ENCODE data around the gene ANKRD6. TPM values are rescaled to one million over a fixed set of nuclear protein-coding genes. Genes with fewer than 3 reads are reported as not detected.

The ANKRD6 gene
- total RNA-seq, 1 experiment from 2014 or later: 13.9 TPM

DNA sequence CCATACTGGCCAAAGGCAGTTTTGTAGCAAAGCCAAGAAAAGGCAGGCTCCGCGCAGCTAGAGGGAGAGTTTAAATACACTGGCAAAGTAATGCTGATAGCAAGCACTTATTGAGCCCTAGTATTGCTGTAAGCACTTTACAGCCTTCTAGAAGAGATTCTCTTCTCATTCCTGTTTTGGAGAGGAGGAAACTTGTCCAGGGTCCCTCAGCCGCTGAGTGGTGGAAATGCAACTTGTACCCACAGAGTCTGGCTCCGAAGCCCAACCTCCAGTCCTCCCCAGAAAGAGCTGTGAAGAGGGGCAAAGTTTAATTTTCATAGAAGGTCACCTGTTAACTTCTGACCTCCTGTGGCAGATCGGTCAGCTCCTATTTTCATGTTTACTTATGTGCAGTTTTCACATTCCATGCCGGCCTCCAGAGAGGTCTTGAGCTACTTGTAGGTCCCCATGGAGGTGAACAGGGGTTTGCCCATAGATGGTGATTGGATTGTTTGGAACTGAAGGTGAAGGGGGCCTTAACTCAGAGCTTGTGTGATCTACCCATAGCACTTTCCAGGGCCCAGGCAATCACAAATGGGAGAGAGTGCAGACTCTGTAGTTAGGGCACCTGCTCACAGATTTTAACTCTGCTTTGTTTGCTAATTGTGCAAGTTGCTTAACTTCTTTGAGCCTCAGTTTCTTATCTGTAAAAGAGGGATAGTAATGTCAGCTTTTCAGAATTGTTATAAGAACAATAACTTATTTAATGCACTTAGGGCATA, 134.9 kb downstream of the ANKRD6 start:
- Mint-ChIP-seq H3K36me3 (no peaks in the 10 kb centered on the region), H3K4me3 (no peak overlapping the region), H3K4me1 (peaks cover under 1% of the 10 kb centered on the region), H3K27ac (no peak overlapping the region), H3K9me3 (no peaks in the 10 kb centered on the region), H3K27me3 (ENCODE audit: low read depth) (no peaks in the 10 kb centered on the region)
- DNase-seq (ENCODE audit: low spot score) (no peak), ATAC-seq (no peak)
- CTCF ChIA-PET: interaction anchor here (1.6 to 1.9 kb wide), 2 partner anchors 14 to 37 kb away, joined by 3 to 7 read pairs; no protein-coding TSS in a partner anchor
- TF ChIP-seq MYBL2 (CRISPR knock-in tag; IDR thresholded peaks at IDR 0.05) (no peak), ZNF263 (CRISPR knock-in tag; IDR thresholded peaks at IDR 0.05; ENCODE audit: low read depth) (no peak), ATF1 (CRISPR knock-in tag; IDR thresholded peaks at IDR 0.05) (no peak), ZNF671 (CRISPR knock-in tag; IDR thresholded peaks at IDR 0.05) (no peak), GRHL2 (CRISPR knock-in tag; IDR thresholded peaks at IDR 0.05; ENCODE audit: insufficient replicate concordance, severe bottlenecking) (no peak), PRRX2 (CRISPR knock-in tag; IDR thresholded peaks at IDR 0.05) (no peak), SP1 (CRISPR knock-in tag; conservative IDR thresholded peaks at IDR 0.05) (no peak), NR2C2 (CRISPR knock-in tag; IDR thresholded peaks at IDR 0.05) (no peak), EMX1 (CRISPR knock-in tag; IDR thresholded peaks at IDR 0.05) (no peak), ZBTB21 (CRISPR knock-in tag; IDR thresholded peaks at IDR 0.05; ENCODE audit: borderline replicate concordance) (no peak), ESRRA (CRISPR knock-in tag; IDR thresholded peaks at IDR 0.05; ENCODE audit: borderline replicate concordance) (no peak)
- TF ChIP-seq, protein P1, sequence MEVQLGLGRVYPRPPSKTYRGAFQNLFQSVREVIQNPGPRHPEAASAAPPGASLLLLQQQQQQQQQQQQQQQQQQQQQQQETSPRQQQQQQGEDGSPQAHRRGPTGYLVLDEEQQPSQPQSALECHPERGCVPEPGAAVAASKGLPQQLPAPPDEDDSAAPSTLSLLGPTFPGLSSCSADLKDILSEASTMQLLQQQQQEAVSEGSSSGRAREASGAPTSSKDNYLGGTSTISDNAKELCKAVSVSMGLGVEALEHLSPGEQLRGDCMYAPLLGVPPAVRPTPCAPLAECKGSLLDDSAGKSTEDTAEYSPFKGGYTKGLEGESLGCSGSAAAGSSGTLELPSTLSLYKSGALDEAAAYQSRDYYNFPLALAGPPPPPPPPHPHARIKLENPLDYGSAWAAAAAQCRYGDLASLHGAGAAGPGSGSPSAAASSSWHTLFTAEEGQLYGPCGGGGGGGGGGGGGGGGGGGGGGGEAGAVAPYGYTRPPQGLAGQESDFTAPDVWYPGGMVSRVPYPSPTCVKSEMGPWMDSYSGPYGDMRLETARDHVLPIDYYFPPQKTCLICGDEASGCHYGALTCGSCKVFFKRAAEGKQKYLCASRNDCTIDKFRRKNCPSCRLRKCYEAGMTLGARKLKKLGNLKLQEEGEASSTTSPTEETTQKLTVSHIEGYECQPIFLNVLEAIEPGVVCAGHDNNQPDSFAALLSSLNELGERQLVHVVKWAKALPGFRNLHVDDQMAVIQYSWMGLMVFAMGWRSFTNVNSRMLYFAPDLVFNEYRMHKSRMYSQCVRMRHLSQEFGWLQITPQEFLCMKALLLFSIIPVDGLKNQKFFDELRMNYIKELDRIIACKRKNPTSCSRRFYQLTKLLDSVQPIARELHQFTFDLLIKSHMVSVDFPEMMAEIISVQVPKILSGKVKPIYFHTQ (CRISPR knock-in tag; IDR thresholded peaks at IDR 0.05): no peak
- TF ChIP-seq, protein P2, sequence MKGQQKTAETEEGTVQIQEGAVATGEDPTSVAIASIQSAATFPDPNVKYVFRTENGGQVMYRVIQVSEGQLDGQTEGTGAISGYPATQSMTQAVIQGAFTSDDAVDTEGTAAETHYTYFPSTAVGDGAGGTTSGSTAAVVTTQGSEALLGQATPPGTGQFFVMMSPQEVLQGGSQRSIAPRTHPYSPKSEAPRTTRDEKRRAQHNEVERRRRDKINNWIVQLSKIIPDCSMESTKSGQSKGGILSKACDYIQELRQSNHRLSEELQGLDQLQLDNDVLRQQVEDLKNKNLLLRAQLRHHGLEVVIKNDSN (CRISPR knock-in tag; IDR thresholded peaks at IDR 0.05): no peak
- TF ChIP-seq, protein P3, sequence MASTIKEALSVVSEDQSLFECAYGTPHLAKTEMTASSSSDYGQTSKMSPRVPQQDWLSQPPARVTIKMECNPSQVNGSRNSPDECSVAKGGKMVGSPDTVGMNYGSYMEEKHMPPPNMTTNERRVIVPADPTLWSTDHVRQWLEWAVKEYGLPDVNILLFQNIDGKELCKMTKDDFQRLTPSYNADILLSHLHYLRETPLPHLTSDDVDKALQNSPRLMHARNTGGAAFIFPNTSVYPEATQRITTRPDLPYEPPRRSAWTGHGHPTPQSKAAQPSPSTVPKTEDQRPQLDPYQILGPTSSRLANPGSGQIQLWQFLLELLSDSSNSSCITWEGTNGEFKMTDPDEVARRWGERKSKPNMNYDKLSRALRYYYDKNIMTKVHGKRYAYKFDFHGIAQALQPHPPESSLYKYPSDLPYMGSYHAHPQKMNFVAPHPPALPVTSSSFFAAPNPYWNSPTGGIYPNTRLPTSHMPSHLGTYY (CRISPR knock-in tag; IDR thresholded peaks at IDR 0.05): no peak
- TF ChIP-seq, protein P4, sequence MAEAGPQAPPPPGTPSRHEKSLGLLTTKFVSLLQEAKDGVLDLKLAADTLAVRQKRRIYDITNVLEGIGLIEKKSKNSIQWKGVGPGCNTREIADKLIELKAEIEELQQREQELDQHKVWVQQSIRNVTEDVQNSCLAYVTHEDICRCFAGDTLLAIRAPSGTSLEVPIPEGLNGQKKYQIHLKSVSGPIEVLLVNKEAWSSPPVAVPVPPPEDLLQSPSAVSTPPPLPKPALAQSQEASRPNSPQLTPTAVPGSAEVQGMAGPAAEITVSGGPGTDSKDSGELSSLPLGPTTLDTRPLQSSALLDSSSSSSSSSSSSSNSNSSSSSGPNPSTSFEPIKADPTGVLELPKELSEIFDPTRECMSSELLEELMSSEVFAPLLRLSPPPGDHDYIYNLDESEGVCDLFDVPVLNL (CRISPR knock-in tag; IDR thresholded peaks at IDR 0.05; ENCODE audit: borderline replicate concordance, low read depth): no peak
- TF ChIP-seq, protein P5, sequence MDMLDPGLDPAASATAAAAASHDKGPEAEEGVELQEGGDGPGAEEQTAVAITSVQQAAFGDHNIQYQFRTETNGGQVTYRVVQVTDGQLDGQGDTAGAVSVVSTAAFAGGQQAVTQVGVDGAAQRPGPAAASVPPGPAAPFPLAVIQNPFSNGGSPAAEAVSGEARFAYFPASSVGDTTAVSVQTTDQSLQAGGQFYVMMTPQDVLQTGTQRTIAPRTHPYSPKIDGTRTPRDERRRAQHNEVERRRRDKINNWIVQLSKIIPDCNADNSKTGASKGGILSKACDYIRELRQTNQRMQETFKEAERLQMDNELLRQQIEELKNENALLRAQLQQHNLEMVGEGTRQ (CRISPR knock-in tag; IDR thresholded peaks at IDR 0.05): no peak
- TF ChIP-seq, protein P6, sequence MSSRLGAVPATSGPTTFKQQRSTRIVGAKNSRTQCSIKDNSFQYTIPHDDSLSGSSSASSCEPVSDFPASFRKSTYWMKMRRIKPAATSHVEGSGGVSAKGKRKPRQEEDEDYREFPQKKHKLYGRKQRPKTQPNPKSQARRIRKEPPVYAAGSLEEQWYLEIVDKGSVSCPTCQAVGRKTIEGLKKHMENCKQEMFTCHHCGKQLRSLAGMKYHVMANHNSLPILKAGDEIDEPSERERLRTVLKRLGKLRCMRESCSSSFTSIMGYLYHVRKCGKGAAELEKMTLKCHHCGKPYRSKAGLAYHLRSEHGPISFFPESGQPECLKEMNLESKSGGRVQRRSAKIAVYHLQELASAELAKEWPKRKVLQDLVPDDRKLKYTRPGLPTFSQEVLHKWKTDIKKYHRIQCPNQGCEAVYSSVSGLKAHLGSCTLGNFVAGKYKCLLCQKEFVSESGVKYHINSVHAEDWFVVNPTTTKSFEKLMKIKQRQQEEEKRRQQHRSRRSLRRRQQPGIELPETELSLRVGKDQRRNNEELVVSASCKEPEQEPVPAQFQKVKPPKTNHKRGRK (CRISPR knock-in tag; IDR thresholded peaks at IDR 0.05; ENCODE audit: borderline replicate concordance): no peak
- TF ChIP-seq, protein P7, sequence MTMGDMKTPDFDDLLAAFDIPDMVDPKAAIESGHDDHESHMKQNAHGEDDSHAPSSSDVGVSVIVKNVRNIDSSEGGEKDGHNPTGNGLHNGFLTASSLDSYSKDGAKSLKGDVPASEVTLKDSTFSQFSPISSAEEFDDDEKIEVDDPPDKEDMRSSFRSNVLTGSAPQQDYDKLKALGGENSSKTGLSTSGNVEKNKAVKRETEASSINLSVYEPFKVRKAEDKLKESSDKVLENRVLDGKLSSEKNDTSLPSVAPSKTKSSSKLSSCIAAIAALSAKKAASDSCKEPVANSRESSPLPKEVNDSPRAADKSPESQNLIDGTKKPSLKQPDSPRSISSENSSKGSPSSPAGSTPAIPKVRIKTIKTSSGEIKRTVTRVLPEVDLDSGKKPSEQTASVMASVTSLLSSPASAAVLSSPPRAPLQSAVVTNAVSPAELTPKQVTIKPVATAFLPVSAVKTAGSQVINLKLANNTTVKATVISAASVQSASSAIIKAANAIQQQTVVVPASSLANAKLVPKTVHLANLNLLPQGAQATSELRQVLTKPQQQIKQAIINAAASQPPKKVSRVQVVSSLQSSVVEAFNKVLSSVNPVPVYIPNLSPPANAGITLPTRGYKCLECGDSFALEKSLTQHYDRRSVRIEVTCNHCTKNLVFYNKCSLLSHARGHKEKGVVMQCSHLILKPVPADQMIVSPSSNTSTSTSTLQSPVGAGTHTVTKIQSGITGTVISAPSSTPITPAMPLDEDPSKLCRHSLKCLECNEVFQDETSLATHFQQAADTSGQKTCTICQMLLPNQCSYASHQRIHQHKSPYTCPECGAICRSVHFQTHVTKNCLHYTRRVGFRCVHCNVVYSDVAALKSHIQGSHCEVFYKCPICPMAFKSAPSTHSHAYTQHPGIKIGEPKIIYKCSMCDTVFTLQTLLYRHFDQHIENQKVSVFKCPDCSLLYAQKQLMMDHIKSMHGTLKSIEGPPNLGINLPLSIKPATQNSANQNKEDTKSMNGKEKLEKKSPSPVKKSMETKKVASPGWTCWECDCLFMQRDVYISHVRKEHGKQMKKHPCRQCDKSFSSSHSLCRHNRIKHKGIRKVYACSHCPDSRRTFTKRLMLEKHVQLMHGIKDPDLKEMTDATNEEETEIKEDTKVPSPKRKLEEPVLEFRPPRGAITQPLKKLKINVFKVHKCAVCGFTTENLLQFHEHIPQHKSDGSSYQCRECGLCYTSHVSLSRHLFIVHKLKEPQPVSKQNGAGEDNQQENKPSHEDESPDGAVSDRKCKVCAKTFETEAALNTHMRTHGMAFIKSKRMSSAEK (CRISPR knock-in tag; IDR thresholded peaks at IDR 0.05; ENCODE audit: borderline replicate concordance): no peak
- TF ChIP-seq, protein P8, sequence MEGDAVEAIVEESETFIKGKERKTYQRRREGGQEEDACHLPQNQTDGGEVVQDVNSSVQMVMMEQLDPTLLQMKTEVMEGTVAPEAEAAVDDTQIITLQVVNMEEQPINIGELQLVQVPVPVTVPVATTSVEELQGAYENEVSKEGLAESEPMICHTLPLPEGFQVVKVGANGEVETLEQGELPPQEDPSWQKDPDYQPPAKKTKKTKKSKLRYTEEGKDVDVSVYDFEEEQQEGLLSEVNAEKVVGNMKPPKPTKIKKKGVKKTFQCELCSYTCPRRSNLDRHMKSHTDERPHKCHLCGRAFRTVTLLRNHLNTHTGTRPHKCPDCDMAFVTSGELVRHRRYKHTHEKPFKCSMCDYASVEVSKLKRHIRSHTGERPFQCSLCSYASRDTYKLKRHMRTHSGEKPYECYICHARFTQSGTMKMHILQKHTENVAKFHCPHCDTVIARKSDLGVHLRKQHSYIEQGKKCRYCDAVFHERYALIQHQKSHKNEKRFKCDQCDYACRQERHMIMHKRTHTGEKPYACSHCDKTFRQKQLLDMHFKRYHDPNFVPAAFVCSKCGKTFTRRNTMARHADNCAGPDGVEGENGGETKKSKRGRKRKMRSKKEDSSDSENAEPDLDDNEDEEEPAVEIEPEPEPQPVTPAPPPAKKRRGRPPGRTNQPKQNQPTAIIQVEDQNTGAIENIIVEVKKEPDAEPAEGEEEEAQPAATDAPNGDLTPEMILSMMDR (IDR thresholded peaks at IDR 0.05): no peak
- POLR2A ChIA-PET: no interaction called here
